Putamen (tissue), 1 donor: Measurements from ENCODE around the gene ZFYVE16.
"Not testable (repeated sequence)": the region's sequence is repeated elsewhere in the genome, so short reads cannot be mapped to it uniquely, and the experiment has no call there.

Experiments used
- DNase-seq: peaks from one replicate; pipeline ENCODE4 v3.0.0-alpha.2; 2016; ENCODE audit warnings: low spot score

The ZFYVE16 gene

GRCh38 chr5:80407735-80408483 is at the start of gene ZFYVE16:
Gene ZFYVE16, plus strand, starts transcription at chr5:80408064. Its CDS starts 26,084 bp downstream, at chr5:80434148.
- peak; percentile 98 for DNase-seq

GRCh38 chr5:80360914-80361444 is 46.9 kb upstream of the ZFYVE16 start:
- no peak for DNase-seq

DNA sequence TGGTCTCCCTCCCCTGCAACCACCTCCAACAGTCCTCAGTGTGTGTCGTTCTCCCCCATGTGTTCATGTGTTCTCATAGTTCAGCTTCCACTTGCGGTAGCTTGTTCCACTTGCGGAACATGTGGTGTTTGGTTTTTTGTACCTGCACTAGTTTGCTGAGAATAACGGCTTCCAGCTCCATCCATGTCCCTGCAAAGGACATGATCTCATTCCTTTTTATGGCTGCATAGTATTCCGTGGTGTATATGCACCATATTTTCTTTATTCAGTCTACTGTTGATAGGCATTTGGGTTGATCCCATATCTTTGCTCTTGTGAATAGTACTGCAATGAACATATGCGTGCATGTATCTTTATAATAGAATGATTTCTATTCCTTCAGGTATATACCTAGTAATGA is 43.0 kb upstream of the ZFYVE16 start:
- no peak for DNase-seq

DNA sequence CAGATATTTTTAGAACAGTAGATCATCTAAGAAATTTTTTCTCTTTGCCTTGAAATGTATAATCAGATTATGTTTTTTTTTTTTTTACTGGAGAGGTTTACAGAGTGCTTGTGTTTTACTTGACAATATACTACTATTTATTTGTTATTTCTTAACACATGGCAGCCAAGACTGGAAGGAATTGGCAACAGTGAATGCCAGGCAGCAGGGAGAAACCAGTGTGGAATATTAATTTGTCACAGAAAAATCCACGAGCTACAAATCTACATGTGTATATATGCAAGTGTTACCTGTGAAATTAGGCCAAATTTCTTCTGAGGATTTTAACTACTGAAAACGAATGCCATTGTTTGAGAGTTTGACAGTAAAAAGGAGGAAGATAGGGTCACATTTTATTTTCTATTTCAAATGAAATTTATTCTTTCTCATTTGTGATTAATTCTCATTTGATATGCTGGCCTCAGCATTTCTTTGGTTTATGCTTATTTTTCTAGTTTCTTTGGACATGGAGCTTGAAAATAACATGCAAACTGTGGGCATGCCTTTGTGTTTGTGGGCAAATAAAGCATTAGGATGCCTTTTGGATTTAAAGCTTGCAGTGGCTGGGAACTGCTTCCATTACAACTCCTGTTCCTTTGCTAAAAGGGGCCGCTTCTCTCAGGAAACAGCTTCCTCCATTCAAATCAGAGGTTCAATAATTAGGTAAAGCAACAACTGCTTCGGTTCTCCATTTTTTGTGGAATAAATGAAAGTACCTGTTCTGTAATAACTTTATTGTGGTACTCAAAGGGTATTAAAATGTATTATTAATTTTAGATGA is 39.0 kb upstream of the ZFYVE16 start:
- no peak for DNase-seq

DNA sequence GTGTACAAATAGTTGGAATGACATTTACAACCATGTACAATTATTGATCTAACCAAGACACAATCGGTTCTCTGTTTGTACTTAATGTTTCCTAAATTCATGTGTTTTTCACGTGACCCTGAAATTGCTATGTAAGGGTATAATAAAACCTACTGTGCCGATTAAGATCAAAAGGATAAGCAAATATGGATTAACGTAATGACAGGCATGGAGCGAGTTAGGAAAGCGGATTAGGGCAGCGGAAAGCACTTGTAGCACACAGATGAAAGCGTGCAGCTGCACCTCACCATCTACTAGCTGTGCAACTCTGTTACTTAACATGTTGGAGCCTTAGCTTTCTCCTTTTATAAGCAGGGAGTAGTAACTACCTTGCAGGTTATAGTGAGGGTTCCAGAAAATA is 38.3 kb upstream of the ZFYVE16 start:
- no peak for DNase-seq

DNA sequence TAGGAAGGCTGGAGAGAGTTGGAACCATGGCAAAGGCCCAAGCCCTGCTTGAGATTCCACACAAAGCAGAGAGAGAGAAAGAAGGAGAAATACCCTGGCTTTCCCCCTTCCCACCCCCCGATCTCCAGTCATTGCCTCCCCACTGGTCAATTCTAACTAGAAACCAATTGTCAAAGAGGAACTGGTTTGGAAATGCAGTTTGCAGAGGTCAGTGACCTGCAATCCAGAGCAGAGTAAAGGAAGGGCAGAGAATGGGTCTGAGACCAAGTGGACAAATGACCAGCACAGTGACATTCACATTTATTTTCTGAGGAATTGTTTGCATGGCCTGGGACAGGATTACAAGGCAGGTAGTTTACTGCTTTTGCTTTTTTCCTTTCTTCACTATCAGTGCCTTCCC is 37.5 kb upstream of the ZFYVE16 start:
- no peak for DNase-seq

DNA sequence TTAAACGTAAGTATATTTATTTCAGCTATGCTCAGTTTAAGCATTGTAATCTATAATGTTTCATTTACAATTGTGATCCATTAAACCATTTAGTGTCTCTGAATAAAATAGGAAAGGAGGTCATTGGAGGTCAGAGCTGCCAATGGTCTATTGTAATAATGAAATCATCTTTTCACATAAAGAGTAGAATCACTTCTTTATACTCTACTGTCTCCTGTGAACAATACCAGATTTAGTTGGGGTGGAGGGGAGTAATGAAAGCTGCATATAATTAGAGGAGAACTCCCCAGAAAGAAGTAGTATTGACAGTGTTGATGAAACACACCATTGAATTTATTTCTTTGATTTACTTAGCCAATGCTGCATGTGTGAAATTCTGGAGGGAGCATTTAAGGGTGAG is 35.1 kb upstream of the ZFYVE16 start:
- DNase-seq: peak; percentile 91

DNA sequence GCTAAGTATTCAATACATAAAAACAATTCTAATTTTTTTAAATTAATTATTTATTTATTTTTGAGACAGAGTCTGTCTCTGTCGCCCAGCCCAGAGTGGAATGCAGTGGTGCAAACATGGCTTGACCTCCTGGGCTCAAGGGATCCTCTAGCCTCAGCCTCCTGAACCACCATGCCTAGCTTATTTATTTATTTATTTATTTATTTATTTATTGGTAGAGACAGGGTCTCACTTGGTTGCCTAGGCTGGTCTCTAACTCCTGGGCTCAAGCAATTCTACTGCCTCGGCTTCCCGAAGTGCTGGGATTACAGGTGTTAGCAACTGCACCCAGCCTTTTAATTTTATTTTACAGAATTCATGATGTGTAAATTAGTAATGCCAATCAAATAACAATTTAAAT is 33.7 kb upstream of the ZFYVE16 start:
- no peak for DNase-seq

- no peak for DNase-seq
Observed at GRCh38 chr5:80376557-80376956, 31.3 kb upstream of the ZFYVE16 start.

DNA sequence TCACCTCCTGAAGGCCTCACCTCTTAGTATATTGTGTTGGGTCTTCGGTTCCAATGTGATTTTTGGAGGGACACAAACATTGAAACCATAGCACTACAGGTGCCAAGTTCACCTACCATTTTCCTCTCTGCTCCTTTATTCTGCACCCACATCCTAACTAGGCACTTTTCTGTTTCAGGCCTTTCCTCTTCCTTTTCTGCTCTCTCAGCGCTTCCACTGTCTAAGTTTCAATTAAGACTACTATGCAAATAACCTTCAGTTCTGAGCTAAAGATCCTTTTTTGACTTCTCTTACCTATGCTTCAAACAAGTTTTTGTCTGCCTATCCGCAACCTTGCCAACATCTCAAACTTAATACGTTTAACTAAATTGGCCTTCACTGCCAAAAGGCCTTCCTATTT is 25.4 kb upstream of the ZFYVE16 start:
- no peak for DNase-seq

- no peak for DNase-seq
Observed at GRCh38 chr5:80387063-80387768, 20.6 kb upstream of the ZFYVE16 start.

- no peak for DNase-seq
Observed at GRCh38 chr5:80389580-80389979, 18.3 kb upstream of the ZFYVE16 start.

GRCh38 chr5:80390413-80390812 is 17.5 kb upstream of the ZFYVE16 start:
- not testable (repeated sequence) for DNase-seq

GRCh38 chr5:80391267-80391666 is 16.6 kb upstream of the ZFYVE16 start:
- not testable (repeated sequence) for DNase-seq

DNA sequence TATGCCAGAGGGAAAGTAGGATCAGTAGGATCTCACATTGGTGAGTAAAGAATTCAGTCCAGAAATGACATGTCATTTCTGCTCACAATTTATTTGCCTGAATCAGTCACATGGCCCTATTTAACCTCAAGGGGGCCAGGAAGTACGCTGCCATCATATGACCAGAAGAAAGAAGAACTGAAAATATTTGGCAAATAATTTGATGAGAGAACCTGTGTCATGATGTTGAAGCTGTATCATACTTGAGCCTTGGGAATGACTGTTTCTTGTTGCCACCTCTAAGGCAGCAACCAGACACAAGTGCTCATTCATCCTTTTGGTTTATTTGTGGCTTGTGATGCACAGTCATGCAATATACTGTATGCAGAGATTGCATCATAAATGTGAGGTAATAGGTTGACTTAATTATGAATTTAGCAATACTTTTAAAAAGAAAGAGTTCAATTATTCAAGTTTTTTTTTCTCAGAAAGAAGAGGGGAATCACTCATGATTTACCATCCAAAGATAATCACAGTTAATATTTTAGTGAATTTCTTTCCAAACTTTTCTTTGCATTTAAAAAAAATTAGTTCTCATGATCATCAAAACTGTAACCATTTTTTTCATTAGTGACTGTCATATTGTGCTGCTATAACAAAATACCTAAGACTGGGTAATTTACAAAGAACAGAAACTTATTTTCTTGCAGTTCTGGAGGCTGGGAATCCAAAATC is 8.2 kb upstream of the ZFYVE16 start:
- DNase-seq: no peak

- not testable (repeated sequence) for DNase-seq
Observed at GRCh38 chr5:80400368-80400767, 7.5 kb upstream of the ZFYVE16 start.

GRCh38 chr5:80403782-80404181 is 4.1 kb upstream of the ZFYVE16 start:
- DNase-seq: no peak

DNA sequence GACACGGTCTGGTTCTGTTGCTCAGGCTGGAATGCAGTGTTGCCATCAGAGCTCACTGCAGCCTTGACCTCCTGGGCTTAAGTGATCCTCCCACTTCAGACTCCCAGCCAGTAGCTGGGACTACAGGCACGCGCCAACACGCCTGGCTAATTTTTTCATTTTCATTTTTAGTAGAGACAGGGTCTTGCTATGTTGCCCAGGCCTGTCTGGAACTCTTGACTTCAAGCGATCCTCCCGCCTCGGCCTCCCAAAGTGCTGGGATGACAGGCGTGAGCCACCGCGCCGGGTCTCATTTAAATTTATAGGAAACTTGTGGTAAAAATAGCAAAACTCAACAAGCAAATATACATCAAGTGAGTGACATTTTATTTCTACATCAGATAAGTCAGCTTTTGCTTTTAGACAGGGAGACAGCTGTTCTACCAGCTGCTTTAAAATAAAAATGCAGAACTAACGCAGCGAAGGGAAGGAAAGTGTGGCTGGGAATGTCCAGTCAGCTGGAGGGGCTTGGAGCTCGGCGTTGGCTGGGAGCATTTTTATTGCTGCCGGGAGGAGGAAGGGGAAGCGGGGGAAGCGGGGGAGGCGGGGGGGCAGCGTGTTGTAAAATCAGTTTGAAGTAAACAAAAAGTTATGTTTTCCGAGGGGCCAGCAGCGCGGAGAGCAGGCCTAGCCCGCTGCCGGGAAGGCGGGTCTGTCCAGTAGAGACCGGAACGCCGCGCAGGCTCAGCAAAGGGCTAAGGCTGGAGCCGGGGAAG is 707 bp upstream of the ZFYVE16 start:
- DNase-seq: no peak

DNA sequence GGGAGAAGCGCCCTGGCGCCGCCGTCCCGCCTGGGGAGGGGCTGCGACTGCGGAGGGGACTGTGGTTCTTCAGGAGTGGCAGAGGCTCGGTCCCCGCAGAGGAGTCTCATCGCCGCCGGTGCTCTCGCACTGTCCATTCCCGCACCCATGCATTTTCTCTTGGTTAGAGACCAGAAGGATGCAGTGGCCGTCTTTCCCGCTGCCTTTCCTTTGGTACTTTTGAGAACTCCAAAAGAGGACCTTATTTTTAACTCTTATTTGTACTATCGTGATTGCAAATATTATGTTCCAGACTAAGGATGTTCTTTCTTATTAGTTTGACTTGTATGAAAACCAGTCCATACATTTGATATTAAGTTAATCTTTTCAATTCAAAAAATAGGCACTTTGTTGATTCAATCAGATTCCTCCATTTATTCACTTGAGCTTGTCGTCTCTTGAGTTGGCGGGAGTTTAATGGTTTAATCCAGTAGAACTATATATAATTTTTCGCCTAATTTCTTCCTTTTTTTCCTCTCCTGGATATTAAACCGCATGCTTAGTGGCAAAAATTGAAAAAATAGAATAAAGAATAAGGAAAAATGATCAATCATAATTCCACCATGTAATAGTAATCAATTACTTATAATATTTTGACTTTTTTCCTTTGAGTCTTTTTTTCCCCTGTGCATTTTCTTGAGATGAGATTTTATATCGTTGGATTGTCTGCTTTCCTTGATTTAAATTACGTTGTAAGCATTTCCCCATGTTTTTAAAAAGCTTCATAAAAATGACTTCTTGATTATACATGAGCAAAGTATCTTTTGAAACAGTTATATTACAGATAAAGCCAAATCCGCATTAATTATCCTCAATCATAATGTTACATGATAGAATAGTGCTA is 861 bp downstream of the ZFYVE16 start:
- peak; percentile 77 for DNase-seq

DNA sequence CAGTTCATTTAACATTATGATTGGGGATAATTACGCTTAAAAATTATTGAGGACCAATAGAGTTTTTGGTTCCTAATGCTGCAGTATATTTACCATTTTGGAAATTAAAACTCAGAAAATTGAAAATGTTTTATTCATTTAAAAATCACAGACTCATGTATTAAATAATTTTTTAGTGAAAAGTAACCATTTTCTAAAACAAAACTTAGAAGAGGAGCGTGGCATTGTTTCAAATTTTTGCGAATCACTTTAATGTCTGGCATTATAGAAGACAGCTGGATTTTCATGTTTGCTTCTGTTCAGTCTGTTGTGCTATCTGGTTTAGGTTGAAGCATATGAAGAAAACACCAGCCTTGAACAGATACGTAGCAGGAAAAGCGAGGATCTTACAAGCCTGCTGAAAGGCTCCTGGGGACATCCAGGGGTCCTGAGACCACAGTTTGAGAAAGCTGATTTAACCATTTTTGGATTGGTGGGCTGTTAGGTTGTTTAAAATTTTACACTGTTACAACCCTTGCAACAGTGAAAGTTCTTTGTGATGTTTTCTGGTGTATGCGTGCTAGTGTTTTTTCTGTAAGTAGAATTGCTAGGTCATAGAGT is 1.6 kb downstream of the ZFYVE16 start:
- DNase-seq: no peak
